Activated CD8-positive, alpha-beta memory T cell treated with anti-CD3 and anti-CD28 coated beads, Interleukin-2, amount 50 U/mL, for 4 hours (primary cell): Measurements from ENCODE around the gene TTC12.

Experiments
- DNase-seq: peaks from one replicate; pipeline ENCODE4 v3.0.0-alpha.2; 2020

TTC12 gene

GRCh38 chr11:113332023-113332422 lies 17.6 kb downstream of the TTC12 start:
- no peak for DNase-seq

- DNase-seq, result no peak
Observed at GRCh38 chr11:113332638-113333329, 18.4 kb downstream of the TTC12 start.

GRCh38 chr11:113334183-113334582 lies 19.8 kb downstream of the TTC12 start:
- DNase-seq, result no peak

GRCh38 chr11:113338730-113339129 lies 24.3 kb downstream of the TTC12 start:
- DNase-seq, result no peak

GRCh38 chr11:113339929-113340589 lies 25.7 kb downstream of the TTC12 start:
- DNase-seq, result no peak

GRCh38 chr11:113341388-113342165 lies 27.2 kb downstream of the TTC12 start:
- DNase-seq, result no peak

- no peak for DNase-seq
Observed at GRCh38 chr11:113345978-113346377, 31.6 kb downstream of the TTC12 start.

GRCh38 chr11:113349528-113349927 lies 35.1 kb downstream of the TTC12 start:
- no peak for DNase-seq

GRCh38 chr11:113350336-113351067 lies 36.1 kb downstream of the TTC12 start:
- DNase-seq, result no peak

- no peak for DNase-seq
Observed at GRCh38 chr11:113351068-113351450, 36.7 kb downstream of the TTC12 start.

GRCh38 chr11:113351480-113351879 lies 37.1 kb downstream of the TTC12 start:
- DNase-seq, result no peak

- no peak for DNase-seq
Observed at GRCh38 chr11:113356203-113356602, 41.8 kb downstream of the TTC12 start.

- DNase-seq, result no peak
Observed at GRCh38 chr11:113363406-113363805, 49.0 kb downstream of the TTC12 start.

- no peak for DNase-seq
Observed at GRCh38 chr11:113363996-113364641, 49.7 kb downstream of the TTC12 start.

GRCh38 chr11:113365895-113366294 lies 51.5 kb downstream of the TTC12 start:
- no peak for DNase-seq

GRCh38 chr11:113369411-113369810 lies 55.0 kb downstream of the TTC12 start:
- no peak for DNase-seq

- DNase-seq, result no peak
Observed at GRCh38 chr11:113370634-113371033, 56.3 kb downstream of the TTC12 start.

- no peak for DNase-seq
Observed at GRCh38 chr11:113372309-113372708, 57.9 kb downstream of the TTC12 start.

- DNase-seq, result no peak
Observed at GRCh38 chr11:113373306-113373705, 58.9 kb downstream of the TTC12 start.

- no peak for DNase-seq
Observed at GRCh38 chr11:113373981-113374560, 59.7 kb downstream of the TTC12 start.

GRCh38 chr11:113375402-113375801 lies 61.0 kb downstream of the TTC12 start:
- DNase-seq, result no peak

GRCh38 chr11:113376156-113376555 lies 61.8 kb downstream of the TTC12 start:
- no peak for DNase-seq
